ENCODE data around the gene RPL3. TPM values are rescaled to one million over a fixed set of nuclear protein-coding genes. Genes with fewer than 3 reads are reported as not detected.

RPL3 gene
- total RNA-seq, 4 donors from 2014 or later, result 1,543 to 2,117 (median 1,973) TPM

- TF ChIP-seq CTCF (IDR thresholded peaks at IDR 0.05), result no peak
- DNase-seq (ENCODE audit: low spot score) (peak; percentile 60), ATAC-seq (ENCODE audit: low FRiP score) (peak; percentile 29)
Observed at GRCh38 chr22:39316440-39317083, 2.9 kb downstream of the RPL3 start.

- DNase-seq (ENCODE audit: low spot score) (no peak), ATAC-seq (ENCODE audit: low FRiP score) (no peak)
- no peak for TF ChIP-seq CTCF (IDR thresholded peaks at IDR 0.05)
Observed at GRCh38 chr22:39315389-39315788, 4.0 kb downstream of the RPL3 start.

- DNase-seq (ENCODE audit: low spot score) (no peak), ATAC-seq (ENCODE audit: low FRiP score) (no peak)
- no peak for TF ChIP-seq CTCF (IDR thresholded peaks at IDR 0.05)
Observed at GRCh38 chr22:39314251-39314971, 5.0 kb downstream of the RPL3 start.

GRCh38 chr22:39313258-39314001 lies 6.0 kb downstream of the RPL3 start:
- ATAC-seq (ENCODE audit: low FRiP score) (no peak), DNase-seq (ENCODE audit: low spot score) (no peak)
- no peak for TF ChIP-seq CTCF (IDR thresholded peaks at IDR 0.05)

- no peak for TF ChIP-seq CTCF (IDR thresholded peaks at IDR 0.05)
- DNase-seq (ENCODE audit: low spot score) (no peak), ATAC-seq (ENCODE audit: low FRiP score) (no peak)
Observed at GRCh38 chr22:39312410-39312809, 7.0 kb downstream of the RPL3 start.

- DNase-seq (ENCODE audit: low spot score), result no peak
- no peak for TF ChIP-seq CTCF (IDR thresholded peaks at IDR 0.05)
- no peak for ATAC-seq (ENCODE audit: low FRiP score)
Observed at GRCh38 chr22:39311592-39312400, 7.6 kb downstream of the RPL3 start.
